GM19043 (cell line): Measurements from ENCODE around the gene GLB1L2.

Source experiments
- ATAC-seq: cut with Tn5 transposase; IDR thresholded peaks from one replicate; pipeline ENCODE4 v1.9.1; 2021; ENCODE audit warnings: low read depth; ENCODE audit not compliant: unreplicated experiment

Gene GLB1L2

GRCh38 chr11:134364261-134364660, 32.5 kb downstream of the GLB1L2 start:
- no peak for ATAC-seq

DNA sequence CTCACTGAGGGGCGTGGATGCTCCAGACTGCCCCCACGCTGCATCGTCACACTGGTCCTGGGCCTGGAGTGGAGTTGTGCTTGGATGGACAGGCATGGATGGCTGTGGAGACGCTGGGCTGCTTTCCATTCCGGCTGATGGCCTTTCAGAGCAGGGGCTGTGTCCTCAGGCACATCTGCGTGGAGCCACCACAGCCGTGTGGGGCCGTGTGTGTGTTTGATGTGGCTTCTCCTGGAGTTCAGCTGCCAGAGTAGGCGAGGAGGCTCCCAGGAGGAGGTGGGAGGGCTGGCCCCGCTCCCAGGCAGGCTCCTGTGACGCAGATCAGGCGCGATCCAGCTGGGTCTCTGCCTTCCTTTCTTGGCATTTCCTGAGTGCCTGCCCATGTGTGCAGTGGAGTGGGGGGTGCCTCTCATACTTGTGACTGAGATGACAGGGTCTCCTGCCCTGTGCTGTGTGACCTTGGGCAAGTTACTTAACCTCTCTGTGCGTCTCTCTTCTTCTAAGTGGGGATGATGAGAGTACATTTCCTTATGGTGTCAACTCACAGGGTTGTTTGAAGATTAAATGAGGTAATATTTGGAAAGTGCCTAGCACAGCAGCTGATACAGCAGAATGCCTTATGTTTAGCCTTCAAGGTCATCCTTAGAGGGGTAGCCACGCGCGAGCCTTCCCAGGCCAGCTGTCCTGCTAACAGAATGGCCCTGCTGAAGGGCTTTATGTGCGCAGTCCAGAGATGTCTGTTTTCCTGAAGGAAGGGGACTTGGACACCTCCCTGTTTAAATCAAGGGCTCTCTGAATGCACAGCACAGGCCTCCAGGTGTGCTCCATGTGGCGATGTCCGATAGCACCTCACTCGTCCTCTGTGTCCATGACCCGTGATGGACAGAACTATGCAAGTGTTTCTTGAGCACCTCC, 33.5 kb downstream of the GLB1L2 start:
- no peak for ATAC-seq

GRCh38 chr11:134366254-134366653, 34.5 kb downstream of the GLB1L2 start:
- ATAC-seq: no peak

DNA sequence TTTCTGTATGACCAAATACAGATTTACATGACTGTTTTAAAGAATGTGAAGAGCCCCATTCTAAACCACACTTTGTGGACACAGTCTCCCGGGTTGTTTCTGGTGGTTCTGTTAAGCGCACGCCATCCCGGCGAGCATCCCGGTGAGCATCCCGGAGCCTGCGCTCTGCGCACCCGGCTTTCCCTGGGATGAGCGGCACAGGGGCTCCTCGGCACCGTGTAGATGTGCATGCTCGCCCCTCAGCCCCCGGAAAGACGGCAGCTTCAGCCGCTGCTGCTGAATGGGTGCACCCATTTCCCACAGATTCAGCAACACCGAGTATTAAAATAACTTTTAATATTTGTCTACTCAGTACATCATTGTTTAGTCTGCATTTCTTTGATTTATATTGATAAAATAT, 36.0 kb downstream of the GLB1L2 start:
- ATAC-seq: no peak

- no peak for ATAC-seq
Measured at GRCh38 chr11:134369656-134370525, 38.1 kb downstream of the GLB1L2 start.

DNA sequence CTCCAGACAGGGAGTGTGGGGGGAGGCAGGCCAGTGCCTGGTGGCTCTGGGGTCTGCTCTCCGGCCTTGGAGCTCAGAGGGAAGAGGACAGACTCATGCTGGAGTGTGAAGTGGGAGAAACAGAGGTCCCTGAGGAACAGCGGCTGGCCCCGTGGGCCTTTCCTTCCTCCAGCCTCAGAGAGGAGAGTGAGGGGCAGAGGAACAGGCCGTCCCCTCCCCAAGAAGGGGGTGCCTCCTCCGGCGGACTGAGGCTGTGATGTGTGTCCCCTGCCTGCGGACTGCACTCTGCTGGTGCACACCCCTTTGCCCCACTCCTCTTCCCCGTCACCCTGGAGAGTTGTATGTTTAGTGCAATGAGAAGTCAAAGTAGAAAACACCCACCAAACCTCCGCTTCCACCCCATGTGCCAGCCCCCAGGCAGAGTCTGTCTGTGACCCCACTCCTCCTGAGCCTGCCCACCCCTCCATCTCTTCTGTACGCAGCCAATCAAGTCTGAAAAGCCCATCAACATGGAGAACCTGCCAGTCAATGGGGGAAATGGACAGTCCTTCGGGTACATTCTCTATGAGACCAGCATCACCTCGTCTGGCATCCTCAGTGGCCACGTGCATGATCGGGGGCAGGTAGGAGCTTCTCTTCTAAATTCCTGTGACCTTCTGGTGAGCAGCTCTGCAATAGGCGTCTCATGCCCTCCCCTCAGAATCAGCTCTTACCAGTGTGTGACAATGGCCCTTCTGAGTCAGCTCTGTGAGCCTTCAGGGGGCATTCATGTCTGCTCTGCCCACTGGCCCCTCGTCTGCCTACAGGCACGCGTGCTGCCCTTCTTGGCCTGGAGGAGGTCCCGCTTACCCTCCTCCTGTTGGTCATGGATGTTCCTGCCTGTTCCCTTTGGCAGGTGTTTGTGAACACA, 39.0 kb downstream of the GLB1L2 start:
- no peak for ATAC-seq

DNA sequence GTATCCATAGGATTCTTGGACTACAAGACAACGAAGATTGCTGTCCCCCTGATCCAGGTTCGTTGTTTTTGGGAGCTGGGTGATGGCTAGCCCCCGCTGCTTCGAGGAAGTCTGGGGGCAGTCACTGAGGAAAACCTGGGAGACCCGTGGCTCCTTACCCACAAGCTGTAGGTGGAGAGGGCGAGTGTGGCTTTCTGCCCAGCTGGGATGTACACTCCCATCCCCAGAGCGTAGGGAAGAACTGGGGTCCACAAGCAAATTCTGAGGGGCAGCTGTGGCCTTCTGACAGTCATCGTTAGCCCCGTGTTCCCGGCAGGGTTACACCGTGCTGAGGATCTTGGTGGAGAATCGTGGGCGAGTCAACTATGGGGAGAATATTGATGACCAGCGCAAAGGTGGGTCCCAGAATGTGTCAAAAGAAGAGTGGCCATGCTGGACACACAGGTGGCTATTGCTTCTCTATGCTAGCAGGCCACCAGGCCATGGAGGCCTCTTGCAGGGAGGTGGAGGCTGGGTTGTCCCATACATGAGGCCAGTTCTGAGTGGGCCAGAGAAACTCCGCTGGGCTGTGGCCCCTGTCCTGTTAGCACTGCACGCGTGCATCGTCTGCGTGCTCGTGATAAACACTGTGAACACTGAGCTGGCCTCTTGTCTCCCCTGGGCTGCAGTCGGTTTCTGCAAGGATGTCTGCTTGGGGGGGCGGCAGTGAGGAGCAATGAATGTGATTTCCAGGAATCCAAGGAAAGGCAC, 39.8 kb downstream of the GLB1L2 start:
- ATAC-seq: no peak

DNA sequence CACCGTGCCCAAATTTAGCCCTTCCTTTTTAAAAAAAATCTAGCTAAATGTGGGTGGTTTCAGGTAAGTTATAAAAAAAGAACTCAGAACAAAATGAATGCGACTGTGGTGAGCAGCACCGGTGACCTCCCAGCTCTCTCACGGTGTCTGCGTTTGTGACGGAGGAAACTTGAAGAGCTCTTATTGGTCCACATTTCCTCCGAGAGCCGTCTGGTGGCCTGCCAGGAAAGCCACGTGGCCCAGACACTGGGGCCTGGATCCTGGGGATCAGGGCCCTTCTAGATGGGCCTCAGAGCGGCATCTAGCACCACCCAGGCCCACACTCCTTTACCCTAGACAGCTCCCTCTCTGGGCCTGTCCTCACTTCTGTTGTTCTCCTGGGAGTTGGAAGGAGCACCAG, 40.7 kb downstream of the GLB1L2 start:
- ATAC-seq: no peak

DNA sequence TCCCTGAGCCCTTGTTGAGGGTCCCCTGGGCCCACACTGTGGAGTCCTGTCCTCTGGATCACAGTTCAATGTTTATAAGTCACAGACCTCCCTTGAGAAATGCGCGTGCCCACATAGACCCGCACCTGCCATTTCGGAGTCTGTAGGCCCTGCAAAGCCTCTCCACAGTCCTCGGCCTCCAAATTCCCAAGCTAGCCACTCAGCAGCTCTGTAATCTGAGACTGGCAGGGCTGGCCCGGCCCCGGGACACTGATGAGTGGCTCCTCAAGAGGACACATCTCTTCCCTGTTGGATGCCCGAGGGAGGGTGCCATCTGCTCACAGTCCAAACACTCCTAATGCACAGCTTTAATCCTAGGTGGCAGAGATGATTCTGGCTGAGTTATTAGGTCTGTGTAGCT, 41.2 kb downstream of the GLB1L2 start:
- ATAC-seq: no peak

GRCh38 chr11:134373591-134374052, 41.8 kb downstream of the GLB1L2 start:
- no peak for ATAC-seq

DNA sequence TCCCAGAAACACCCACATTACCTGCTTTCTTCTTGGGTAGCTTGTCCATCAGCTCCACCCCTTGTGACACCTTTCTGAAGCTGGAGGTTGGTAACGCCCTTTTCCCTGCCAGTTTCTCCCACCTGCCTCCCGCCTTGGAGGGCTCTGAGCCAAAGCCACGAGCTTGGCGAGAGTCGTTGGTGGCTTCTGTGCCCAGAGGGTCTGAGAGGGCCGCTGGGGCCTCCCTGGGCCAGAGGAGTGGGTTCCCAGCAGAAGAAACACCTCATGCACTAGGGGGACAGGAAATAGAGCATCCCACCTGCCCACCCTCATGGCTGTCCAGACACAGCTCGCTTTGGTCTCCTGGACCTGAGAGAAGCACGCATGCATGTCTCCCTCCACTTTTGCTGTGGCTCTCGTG, 42.4 kb downstream of the GLB1L2 start:
- ATAC-seq: no peak

- no peak for ATAC-seq
Measured at GRCh38 chr11:134374891-134375550, 43.2 kb downstream of the GLB1L2 start.

DNA sequence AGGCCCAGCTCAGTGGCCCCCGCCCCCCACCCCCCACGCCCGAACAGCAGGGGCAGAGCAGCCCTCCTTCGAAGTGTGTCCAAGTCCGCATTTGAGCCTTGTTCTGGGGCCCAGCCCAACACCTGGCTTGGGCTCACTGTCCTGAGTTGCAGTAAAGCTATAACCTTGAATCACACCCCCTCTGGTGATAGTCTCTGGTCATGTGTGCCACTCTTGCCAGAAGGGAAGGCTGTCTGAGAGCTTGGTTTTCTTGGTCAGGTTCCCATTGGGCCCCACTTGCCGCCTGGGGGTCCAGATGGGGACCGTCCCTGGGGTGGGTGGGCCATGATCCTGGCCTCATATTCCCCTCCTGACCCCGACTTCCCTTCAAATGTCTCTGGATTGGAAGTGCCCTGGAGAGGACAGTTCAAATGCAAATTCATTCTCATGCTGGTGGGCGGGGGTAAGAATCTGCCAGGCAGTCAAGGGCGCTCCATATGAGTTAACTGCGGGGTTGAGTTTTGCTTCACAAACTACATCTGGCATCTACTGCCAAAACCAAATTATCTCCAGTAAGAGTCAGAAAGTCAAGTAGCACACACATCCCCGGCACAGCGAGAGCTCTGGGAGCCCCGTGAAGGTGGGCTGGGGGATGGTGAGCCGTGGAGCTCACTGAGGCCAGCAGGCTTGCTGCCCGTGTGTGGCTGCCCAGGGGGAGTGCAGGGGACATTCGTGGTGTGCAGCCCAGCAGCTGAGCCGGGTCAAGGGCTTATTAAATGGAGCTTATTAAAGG, 44.5 kb downstream of the GLB1L2 start:
- no peak for ATAC-seq

GRCh38 chr11:134377876-134378275, 46.1 kb downstream of the GLB1L2 start:
- no peak for ATAC-seq

- no peak for ATAC-seq
Measured at GRCh38 chr11:134379241-134379640, 47.5 kb downstream of the GLB1L2 start.

- ATAC-seq: no peak
Measured at GRCh38 chr11:134380229-134380628, 48.4 kb downstream of the GLB1L2 start.

DNA sequence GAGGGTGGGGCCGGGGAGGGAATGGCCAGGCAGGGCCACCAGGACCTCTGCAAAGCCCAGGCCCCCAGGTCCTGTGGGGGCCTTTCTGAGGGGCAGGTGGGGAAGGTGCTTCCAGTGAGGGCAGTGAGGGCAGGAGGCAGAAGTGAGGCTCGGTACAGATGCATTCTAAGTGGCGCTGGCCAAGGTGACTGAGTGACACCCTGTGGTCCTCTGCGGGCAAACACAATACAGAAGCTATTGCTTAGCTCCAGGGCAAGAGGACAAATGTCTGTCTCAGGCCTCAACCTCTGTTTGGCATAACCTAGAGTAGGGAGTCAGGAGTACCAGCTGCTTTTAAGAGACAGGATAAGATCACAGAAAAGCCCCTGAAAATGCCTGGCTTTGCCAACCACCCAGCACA, 49.0 kb downstream of the GLB1L2 start:
- no peak for ATAC-seq

DNA sequence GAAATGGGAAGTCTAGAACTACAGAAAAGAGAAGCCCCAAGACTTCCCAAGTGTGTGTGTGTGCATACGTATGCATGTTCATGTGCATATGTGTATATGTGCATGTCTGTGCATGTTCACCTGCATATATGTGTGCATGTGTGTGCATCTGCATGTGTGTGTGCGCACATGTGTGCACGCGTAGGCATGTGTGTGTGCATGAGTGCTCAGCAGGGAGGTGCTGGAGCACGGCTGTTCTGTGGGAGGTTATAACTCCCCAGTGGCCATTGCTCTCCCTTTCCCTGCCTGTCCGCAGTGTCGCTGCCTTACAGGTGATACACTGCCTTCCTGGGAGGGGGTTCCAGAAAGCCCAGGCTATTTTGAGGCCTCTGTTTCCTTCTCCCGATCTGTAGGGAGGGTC, 50.5 kb downstream of the GLB1L2 start:
- no peak for ATAC-seq
